LoVo (cell line): ENCODE results near the gene KLHDC8A.

ENCODE experiments used
- DNase-seq: peaks from one replicate; pipeline ENCODE4 v3.0.0-alpha.2; 2016; ENCODE audit warnings: low spot score

KLHDC8A gene

GRCh38 chr1:205296154-205296553, 60.6 kb downstream of the KLHDC8A start:
- DNase-seq = no peak

- no peak for DNase-seq
These were observed 61.8 kb downstream of the KLHDC8A start for GRCh38 chr1:205294934-205295333.

- peak; percentile 36 for DNase-seq
These were observed 62.4 kb downstream of the KLHDC8A start for GRCh38 chr1:205294175-205294917.

GRCh38 chr1:205293350-205294074, 63.2 kb downstream of the KLHDC8A start:
- no peak for DNase-seq

GRCh38 chr1:205291596-205291995, 65.1 kb downstream of the KLHDC8A start:
- DNase-seq = no peak

- no peak for DNase-seq
These were observed 68.8 kb downstream of the KLHDC8A start for GRCh38 chr1:205287767-205288559.

GRCh38 chr1:205287076-205287475, 69.6 kb downstream of the KLHDC8A start:
- DNase-seq = no peak

- DNase-seq = no peak
These were observed 70.3 kb downstream of the KLHDC8A start for GRCh38 chr1:205286335-205286950.
